K562 (cell line): Measurements from ENCODE around the gene EXOC4. TPM values are rescaled to one million over a fixed set of nuclear protein-coding genes. Genes with fewer than 3 reads are reported as not detected.

Source experiments
- ATAC-seq: fragments of 200-7000 bp; cut with Tn5 transposase; 3 replicates; pipeline ENCODE4 v1.9.1; 2020; ENCODE audit warnings: moderate library complexity
- BruUV-seq: library from RNA; stranded (reverse); fragments of 400-500 nt; replicated peaks from 2 replicates; lab custom pipeline; 2021; lab: Mats Ljungman, UMichigan
- CTCF ChIA-PET: fragments of 300-600 bp; formaldehyde crosslinking; extraction: SDS; loops from one replicate; lab custom pipeline; 2021; ENCODE audit warnings: low intra/inter-chr PET ratio; lab: Yijun Ruan, JAX
- POLR2A ChIA-PET: fragments of 300-600, 350-650 bp; sonication (Branson Sonifier 250); formaldehyde crosslinking; extraction: SDS; loops from one replicate; lab custom pipeline; 2021; ENCODE audit warnings: antibody characterized with exemption, inconsistent platforms; lab: Yijun Ruan, JAX
- DNase-seq, 4 experiments: peaks; one replicate each; pipeline versions ENCODE4 v3.0.0 to v3.0.0-alpha.2; 2011 to 2018; ENCODE audit warnings: low spot score in 3 of 4, mixed read lengths in 3 of 4; ENCODE audit errors: extremely low read depth in 1 of 4
- FAIRE-seq: peaks from 2 replicates; lab custom pipeline; 2011; peaks lifted over from hg19 to GRCh38; lab: Jason Lieb, UNC
- H2AFZ ChIP-seq: 2 replicates; pipeline ENCODE4 v1.6.0; 2011; ENCODE audit warnings: low read depth, low read length, control low read depth, inconsistent platforms
- H3K27ac ChIP-seq: fragments of 200-600 bp; 3 replicates; pipeline ENCODE4 v1.8.0; 2011; ENCODE audit warnings: low read depth, mild to moderate bottlenecking, control low read depth, inconsistent platforms, low read length, moderate library complexity, mixed read lengths; ENCODE audit errors: extremely low read depth
- H3K27me3 ChIP-seq, 2 experiments: fragments of 300-600 bp in 1 of 2; 2 replicates in 1 of 2; 3 replicates in 1 of 2; pipeline versions ENCODE4 v1.6.0 to v1.8.0; 2011; ENCODE audit warnings: inconsistent platforms in 2 of 2, low read length in 2 of 2, mild to moderate bottlenecking in 1 of 2, mixed read lengths in 1 of 2, moderate library complexity in 1 of 2; ENCODE audit not compliant: control insufficient read depth in 2 of 2, insufficient read depth in 2 of 2
- H3K36me3 ChIP-seq: fragments of 300-600 bp; 3 replicates; pipeline ENCODE4 v1.8.0; 2011; ENCODE audit warnings: mild to moderate bottlenecking, low read length, inconsistent platforms; ENCODE audit not compliant: control insufficient read depth, insufficient read depth
- H3K4me1 ChIP-seq, 2 experiments: fragments of 200-600 bp in 1 of 2; replicated peaks in 1 of 2; 2 replicates in 1 of 2; 3 replicates in 1 of 2; pipeline versions ENCODE4 v1.5.1 to v1.8.0; 2011; ENCODE audit warnings: inconsistent platforms in 2 of 2, low read length in 2 of 2, mild to moderate bottlenecking in 1 of 2, mixed read lengths in 1 of 2, moderate library complexity in 1 of 2; ENCODE audit not compliant: control insufficient read depth in 2 of 2, insufficient read depth in 2 of 2
- H3K4me2 ChIP-seq: 2 replicates; pipeline ENCODE4 v1.6.1; 2011; ENCODE audit warnings: low read length, control low read depth, inconsistent platforms, mixed read lengths; ENCODE audit not compliant: insufficient read depth
- H3K4me3 ChIP-seq: fragments of 200-600 bp; sonication (generic), shearing (Covaris generic); 2 replicates; pipeline ENCODE4 v1.5.1; 2016; ENCODE audit warnings: control low read depth, inconsistent platforms
- H3K79me2 ChIP-seq: fragments of 200-600 bp; 3 replicates; pipeline ENCODE4 v1.8.0; 2011; ENCODE audit warnings: low read length, inconsistent platforms; ENCODE audit not compliant: control insufficient read depth, insufficient read depth
- H3K9ac ChIP-seq, 2 experiments: 2 replicates each; pipeline versions ENCODE4 v1.6.0 to v1.6.1; 2011; ENCODE audit warnings: low read depth in 2 of 2, low read length in 2 of 2, control low read depth in 1 of 2, inconsistent platforms in 1 of 2, mild to moderate bottlenecking in 1 of 2, mixed read lengths in 1 of 2; ENCODE audit not compliant: insufficient read depth in 1 of 2
- H3K9me1 ChIP-seq: one replicate; pipeline ENCODE4 v1.6.0; 2011; ENCODE audit warnings: inconsistent platforms, mild to moderate bottlenecking, low read length, moderate library complexity; ENCODE audit not compliant: control insufficient read depth, insufficient read depth
- H3K9me3 ChIP-seq: replicated peaks from 2 replicates; pipeline ENCODE4 v1.5.1; 2011; ENCODE audit warnings: low read depth, low read length, inconsistent platforms; ENCODE audit not compliant: control insufficient read depth, insufficient read depth
- H4K20me1 ChIP-seq: replicated peaks from 2 replicates; pipeline ENCODE4 v1.6.1; 2011; ENCODE audit warnings: low read length, inconsistent platforms, mixed read lengths; ENCODE audit not compliant: control insufficient read depth, insufficient read depth
- GABPB1 ChIP-seq: sonication (generic); formaldehyde crosslinking; IDR thresholded peaks from 2 replicates; pipeline ENCODE4 v1.8.0; 2022; ENCODE audit warnings: mild to moderate bottlenecking, missing genetic modification reagents
- MEIS2 ChIP-seq: fragments of 450-650 bp; IDR thresholded peaks from 2 replicates; pipeline ENCODE4 v1.6.1; 2014; ENCODE audit warnings: mild to moderate bottlenecking; ENCODE audit not compliant: partially characterized antibody
- POU5F1 ChIP-seq: fragments of 150-350 bp; IDR thresholded peaks from 2 replicates; pipeline ENCODE4 v1.6.1; 2014; ENCODE audit warnings: borderline replicate concordance, low read length, low read depth, mild to moderate bottlenecking; ENCODE audit not compliant: partially characterized antibody
- TBL1XR1 ChIP-seq, 2 experiments: IDR thresholded peaks; 2 replicates each; pipeline ENCODE4 v1.6.1; 2012; ENCODE audit warnings: improper control_type of control experiment in 2 of 2, low read length in 2 of 2, mild to moderate bottlenecking in 1 of 2
- TCF3 ChIP-seq: sonication (generic); formaldehyde crosslinking; IDR thresholded peaks from 2 replicates; pipeline ENCODE4 v1.4.0; 2020; ENCODE audit warnings: mild to moderate bottlenecking, missing genetic modification reagents
- TEAD4 ChIP-seq, 2 experiments: sonication (generic) in 1 of 2; formaldehyde crosslinking in 1 of 2; IDR thresholded peaks; 2 replicates each; pipeline versions ENCODE4 v1.6.1 to v1.8.0; 2012 to 2022; ENCODE audit warnings: borderline replicate concordance in 1 of 2, inconsistent platforms in 1 of 2, low read length in 1 of 2, mild to moderate bottlenecking in 1 of 2, missing genetic modification reagents in 1 of 2
- ZNF253 ChIP-seq: fragments of 250-450 bp; sonication (Bioruptor Pico); conservative IDR thresholded peaks from 2 replicates; pipeline ENCODE4 v1.6.1; 2021; ENCODE audit warnings: mild to moderate bottlenecking
- WGBS: fragments of 100-300 bp; shearing (Covaris generic); methylation state at CpG from one replicate; pipeline ENCODE4 v1.1.6; 2016; ENCODE audit warnings: low coverage, mixed read lengths; ENCODE audit not compliant: insufficient coverage; ENCODE audit errors: missing lambda C conversion rate; 5-methylcytosine and 5-hydroxymethylcytosine counted together
- in situ Hi-C: fragments of 300-500 bp; cut with MboI; formaldehyde crosslinking; loops from 4 replicates; pipeline ENCODE4 v1.15.0; 2018; ENCODE audit warnings: inconsistent platforms, mixed read lengths
- intact Hi-C: fragments of 100-400 bp; cut with micrococcal nuclease; formaldehyde crosslinking; loops from 2 replicates; pipeline ENCODE4 v1.14.2; 2022
- polyA plus RNA-seq, 8 experiments: library from polyadenylated mRNA; depleted of rRNA in 4 of 8; stranded (reverse) in 5 of 8; unstranded in 3 of 8; fragments of >200 nt; fragmentation: Nextera tagmentation in 2 of 8; fragmentation: Illumina TruSeq in 1 of 8; extraction: Ambion mirVana in 2 of 8; extraction: Trizol in 1 of 8; gene quantifications; 2 replicates each; pipeline versions ENCODE4 v1.2.1 to v1.2.3, GENCODE V29; 2011 to 2014; ENCODE audit warnings: inconsistent platforms in 1 of 8, missing spikeins in 1 of 8
- total RNA-seq, 7 experiments: library from RNA; depleted of rRNA in 6 of 7; stranded (reverse); fragments of >200 nt in 6 of 7; fragmentation: Illumina TruSeq in 2 of 7; extraction: Trizol in 2 of 7; gene quantifications; 2 replicates each; pipeline versions ENCODE4 v1.2.1 to v1.2.3, GENCODE V29; 2011 to 2021; ENCODE audit warnings: low replicate concordance in 1 of 7
- TF ChIP-seq, protein P1 (sequence below), 3 experiments: IDR thresholded peaks in 2 of 3; conservative IDR thresholded peaks in 1 of 3; 2 replicates each; pipeline ENCODE4 v1.5.1; 2011 to 2012; ENCODE audit warnings: low read length in 3 of 3, mild to moderate bottlenecking in 3 of 3, control low read depth in 2 of 3, improper control_type of control experiment in 1 of 3, inconsistent platforms in 1 of 3, low read depth in 1 of 3, mixed read lengths in 1 of 3, moderate library complexity in 1 of 3; ENCODE audit not compliant: insufficient read depth in 2 of 3
- TF ChIP-seq, protein P2 (sequence below): sonication (generic); IDR thresholded peaks from 2 replicates; pipeline ENCODE4 v1.6.1; 2016
- TF ChIP-seq, protein P3 (sequence below), 2 experiments: fragments of 450-650 bp; IDR thresholded peaks; 2 replicates each; pipeline ENCODE4 v1.6.1; 2018; ENCODE audit warnings: mild to moderate bottlenecking in 2 of 2, low read depth in 1 of 2; ENCODE audit not compliant: partially characterized antibody in 2 of 2
- TF ChIP-seq, protein P4 (sequence below): sonication (generic); formaldehyde crosslinking; IDR thresholded peaks from 2 replicates; pipeline ENCODE4 v1.8.1; 2023; ENCODE audit warnings: mild to moderate bottlenecking, missing genetic modification reagents, moderate library complexity

Gene EXOC4
- total and polyA plus RNA-seq, 9 of the 15 experiments (the other 6 are each of a cell fraction or from before 2014, with no cell fraction given), result 18.5 to 73.1 (median 46.6) TPM

DNA sequence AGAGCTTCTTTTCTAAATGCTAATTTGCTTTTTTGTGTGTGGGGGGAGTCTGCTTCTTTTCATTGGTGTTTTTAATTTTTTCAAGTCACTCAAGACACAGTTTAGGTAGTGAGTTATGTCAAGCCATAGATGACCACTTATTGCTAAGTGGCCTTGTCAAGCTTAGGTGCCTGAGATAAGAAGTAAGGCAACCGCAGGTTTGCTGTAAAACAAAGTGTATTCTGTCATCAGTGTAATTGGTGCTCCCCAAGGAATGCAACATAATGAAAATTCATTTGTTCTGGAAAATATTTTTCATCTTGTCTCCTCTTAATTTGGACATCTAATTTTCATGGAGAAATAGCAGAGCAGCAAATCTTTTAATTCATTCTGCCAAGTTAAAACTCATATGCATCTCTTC, 249.6 kb downstream of the EXOC4 start:
- FAIRE-seq (no peak), DNase-seq (peak in 2 of 4 experiments; percentile 17 to 21), ATAC-seq (peak; percentile 42; the same call in 1 of the 3 replicates)
- TF ChIP-seq POU5F1 (no peak), TEAD4 (IDR thresholded peaks at IDR 0.05; ENCODE audit: low read length) (peak; percentile 33; the same call in 1 of the 2 replicates), TEAD4 (CRISPR knock-in tag; IDR thresholded peaks at IDR 0.05; ENCODE audit: borderline replicate concordance) (no peak), TBL1XR1 (IDR thresholded peaks at IDR 0.05; ENCODE audit: low read length in 2 of 2) (no peak), ZNF253 (CRISPR knock-in tag) (no peak), MEIS2 (peak; percentile 59), GABPB1 (no peak), TCF3 (CRISPR knock-in tag) (0 out of 2 replicates have a peak, but pooled peaks have one; percentile 12)
- TF ChIP-seq, protein P1, sequence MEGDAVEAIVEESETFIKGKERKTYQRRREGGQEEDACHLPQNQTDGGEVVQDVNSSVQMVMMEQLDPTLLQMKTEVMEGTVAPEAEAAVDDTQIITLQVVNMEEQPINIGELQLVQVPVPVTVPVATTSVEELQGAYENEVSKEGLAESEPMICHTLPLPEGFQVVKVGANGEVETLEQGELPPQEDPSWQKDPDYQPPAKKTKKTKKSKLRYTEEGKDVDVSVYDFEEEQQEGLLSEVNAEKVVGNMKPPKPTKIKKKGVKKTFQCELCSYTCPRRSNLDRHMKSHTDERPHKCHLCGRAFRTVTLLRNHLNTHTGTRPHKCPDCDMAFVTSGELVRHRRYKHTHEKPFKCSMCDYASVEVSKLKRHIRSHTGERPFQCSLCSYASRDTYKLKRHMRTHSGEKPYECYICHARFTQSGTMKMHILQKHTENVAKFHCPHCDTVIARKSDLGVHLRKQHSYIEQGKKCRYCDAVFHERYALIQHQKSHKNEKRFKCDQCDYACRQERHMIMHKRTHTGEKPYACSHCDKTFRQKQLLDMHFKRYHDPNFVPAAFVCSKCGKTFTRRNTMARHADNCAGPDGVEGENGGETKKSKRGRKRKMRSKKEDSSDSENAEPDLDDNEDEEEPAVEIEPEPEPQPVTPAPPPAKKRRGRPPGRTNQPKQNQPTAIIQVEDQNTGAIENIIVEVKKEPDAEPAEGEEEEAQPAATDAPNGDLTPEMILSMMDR (IDR thresholded peaks at IDR 0.05 in 2 of 3, conservative IDR thresholded peaks at IDR 0.05 in 1 of 3; ENCODE audit: insufficient read depth in 2 of 3, low read depth in 1 of 3, low read length in 3 of 3), result no peak
- TF ChIP-seq, protein P2, sequence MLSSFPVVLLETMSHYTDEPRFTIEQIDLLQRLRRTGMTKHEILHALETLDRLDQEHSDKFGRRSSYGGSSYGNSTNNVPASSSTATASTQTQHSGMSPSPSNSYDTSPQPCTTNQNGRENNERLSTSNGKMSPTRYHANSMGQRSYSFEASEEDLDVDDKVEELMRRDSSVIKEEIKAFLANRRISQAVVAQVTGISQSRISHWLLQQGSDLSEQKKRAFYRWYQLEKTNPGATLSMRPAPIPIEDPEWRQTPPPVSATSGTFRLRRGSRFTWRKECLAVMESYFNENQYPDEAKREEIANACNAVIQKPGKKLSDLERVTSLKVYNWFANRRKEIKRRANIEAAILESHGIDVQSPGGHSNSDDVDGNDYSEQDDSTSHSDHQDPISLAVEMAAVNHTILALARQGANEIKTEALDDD, result peak; percentile 66
- TF ChIP-seq, protein P3, sequence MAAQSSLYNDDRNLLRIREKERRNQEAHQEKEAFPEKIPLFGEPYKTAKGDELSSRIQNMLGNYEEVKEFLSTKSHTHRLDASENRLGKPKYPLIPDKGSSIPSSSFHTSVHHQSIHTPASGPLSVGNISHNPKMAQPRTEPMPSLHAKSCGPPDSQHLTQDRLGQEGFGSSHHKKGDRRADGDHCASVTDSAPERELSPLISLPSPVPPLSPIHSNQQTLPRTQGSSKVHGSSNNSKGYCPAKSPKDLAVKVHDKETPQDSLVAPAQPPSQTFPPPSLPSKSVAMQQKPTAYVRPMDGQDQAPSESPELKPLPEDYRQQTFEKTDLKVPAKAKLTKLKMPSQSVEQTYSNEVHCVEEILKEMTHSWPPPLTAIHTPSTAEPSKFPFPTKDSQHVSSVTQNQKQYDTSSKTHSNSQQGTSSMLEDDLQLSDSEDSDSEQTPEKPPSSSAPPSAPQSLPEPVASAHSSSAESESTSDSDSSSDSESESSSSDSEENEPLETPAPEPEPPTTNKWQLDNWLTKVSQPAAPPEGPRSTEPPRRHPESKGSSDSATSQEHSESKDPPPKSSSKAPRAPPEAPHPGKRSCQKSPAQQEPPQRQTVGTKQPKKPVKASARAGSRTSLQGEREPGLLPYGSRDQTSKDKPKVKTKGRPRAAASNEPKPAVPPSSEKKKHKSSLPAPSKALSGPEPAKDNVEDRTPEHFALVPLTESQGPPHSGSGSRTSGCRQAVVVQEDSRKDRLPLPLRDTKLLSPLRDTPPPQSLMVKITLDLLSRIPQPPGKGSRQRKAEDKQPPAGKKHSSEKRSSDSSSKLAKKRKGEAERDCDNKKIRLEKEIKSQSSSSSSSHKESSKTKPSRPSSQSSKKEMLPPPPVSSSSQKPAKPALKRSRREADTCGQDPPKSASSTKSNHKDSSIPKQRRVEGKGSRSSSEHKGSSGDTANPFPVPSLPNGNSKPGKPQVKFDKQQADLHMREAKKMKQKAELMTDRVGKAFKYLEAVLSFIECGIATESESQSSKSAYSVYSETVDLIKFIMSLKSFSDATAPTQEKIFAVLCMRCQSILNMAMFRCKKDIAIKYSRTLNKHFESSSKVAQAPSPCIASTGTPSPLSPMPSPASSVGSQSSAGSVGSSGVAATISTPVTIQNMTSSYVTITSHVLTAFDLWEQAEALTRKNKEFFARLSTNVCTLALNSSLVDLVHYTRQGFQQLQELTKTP (IDR thresholded peaks at IDR 0.05; ENCODE audit: low read depth in 1 of 2, partially characterized antibody in 2 of 2), result no peak
- TF ChIP-seq, protein P4, sequence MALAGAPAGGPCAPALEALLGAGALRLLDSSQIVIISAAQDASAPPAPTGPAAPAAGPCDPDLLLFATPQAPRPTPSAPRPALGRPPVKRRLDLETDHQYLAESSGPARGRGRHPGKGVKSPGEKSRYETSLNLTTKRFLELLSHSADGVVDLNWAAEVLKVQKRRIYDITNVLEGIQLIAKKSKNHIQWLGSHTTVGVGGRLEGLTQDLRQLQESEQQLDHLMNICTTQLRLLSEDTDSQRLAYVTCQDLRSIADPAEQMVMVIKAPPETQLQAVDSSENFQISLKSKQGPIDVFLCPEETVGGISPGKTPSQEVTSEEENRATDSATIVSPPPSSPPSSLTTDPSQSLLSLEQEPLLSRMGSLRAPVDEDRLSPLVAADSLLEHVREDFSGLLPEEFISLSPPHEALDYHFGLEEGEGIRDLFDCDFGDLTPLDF (CRISPR knock-in tag), result no peak
- in situ Hi-C loops, result no loop called here
- H3K27ac ChIP-seq, result no peak overlapping the region
- no peaks in the 10 kb centered on the region for H3K79me2 ChIP-seq
- no peak overlapping the region for H3K4me3 ChIP-seq
- no peaks in the 10 kb centered on the region for H3K4me1 ChIP-seq
- ChIA-PET POLR2A (interaction anchor here (1.5 kb wide), 1 partner anchor 12 kb away, joined by 6 read pairs; no protein-coding TSS in a partner anchor), CTCF (no interaction called here)
- no peaks in the 10 kb centered on the region for H3K36me3 ChIP-seq
- 0% methylated on average over 1 of the region's 1 CpG for WGBS
- intact Hi-C loops, result no loop called here
- H3K27me3 ChIP-seq, result no peaks in the 10 kb centered on the region
- no peaks in the 10 kb centered on the region for H3K9me1 ChIP-seq
- no peaks in the 10 kb centered on the region for H4K20me1 ChIP-seq
- no peak overlapping the region for H2AFZ ChIP-seq
- no peak overlapping the region for H3K9ac ChIP-seq
- no TSS peak for BruUV-seq
- no peak overlapping the region for H3K4me2 ChIP-seq
- no peaks in the 10 kb centered on the region for H3K9me3 ChIP-seq
